Mesothelial cell of epicardium (in vitro differentiated cells): ENCODE measurements around the gene ZNF821. TPM values are rescaled to one million over a fixed set of nuclear protein-coding genes. Genes with fewer than 3 reads are reported as not detected.
"Not testable (repeated sequence)": the region's sequence is repeated elsewhere in the genome, so short reads cannot be mapped to it uniquely, and the experiment has no call there.

Experiments used
- DNase-seq, 2 experiments: peaks; one replicate each; pipeline ENCODE4 v3.0.0; 2021; ENCODE audit warnings: low spot score in 2 of 2; ENCODE audit not compliant: unreplicated experiment in 2 of 2
- H3K27ac Mint-ChIP-seq: 2 replicates; pipeline ENCODE4 v1.8.0; 2021; ENCODE audit warnings: mixed read lengths
- H3K27me3 Mint-ChIP-seq: 2 replicates; pipeline ENCODE4 v1.8.0; 2021; ENCODE audit warnings: low read depth, mixed read lengths
- H3K36me3 Mint-ChIP-seq: 2 replicates; pipeline ENCODE4 v1.8.0; 2021; ENCODE audit warnings: mixed read lengths
- H3K4me1 Mint-ChIP-seq: 2 replicates; pipeline ENCODE4 v1.8.0; 2021; ENCODE audit warnings: mixed read lengths
- H3K4me3 Mint-ChIP-seq: 2 replicates; pipeline ENCODE4 v1.8.0; 2021; ENCODE audit warnings: mild to moderate bottlenecking, moderate library complexity, mixed read lengths
- H3K9me3 Mint-ChIP-seq: 2 replicates; pipeline ENCODE4 v1.8.0; 2021; ENCODE audit warnings: mixed read lengths
- CTCF ChIP-seq: fragments of 200-600 bp; sonication (generic); IDR thresholded peaks from one replicate; pipeline ENCODE4 v1.5.0; 2021; ENCODE audit warnings: antibody characterized with exemption; ENCODE audit not compliant: unreplicated experiment
- total RNA-seq: library from RNA; stranded (reverse); gene quantifications from 3 replicates; pipeline ENCODE4 v1.2.1, GENCODE V29; 2021

Gene ZNF821
- total RNA-seq, 1 donor from 2014 or later = 28.8 TPM

- no peak for TF ChIP-seq CTCF
- H3K9me3 Mint-ChIP-seq = peaks cover 12% of the 10 kb centered on the region
- peaks cover 20% of the 10 kb centered on the region for H3K4me1 Mint-ChIP-seq
- H3K27ac Mint-ChIP-seq = peak overlapping the region; percentile 32
- H3K36me3 Mint-ChIP-seq = peaks cover 58% of the 10 kb centered on the region
- no peak overlapping the region for H3K4me3 Mint-ChIP-seq
- H3K27me3 Mint-ChIP-seq = no peaks in the 10 kb centered on the region
- DNase-seq = no peak
These were observed 28.7 kb upstream of the ZNF821 start for GRCh38 chr16:71912534-71913275.

GRCh38 chr16:71911121-71911520 lies 27.1 kb upstream of the ZNF821 start:
- H3K27me3 Mint-ChIP-seq = no peaks in the 10 kb centered on the region
- TF ChIP-seq CTCF = no peak
- DNase-seq = no peak
- H3K4me1 Mint-ChIP-seq = peaks cover 18% of the 10 kb centered on the region
- H3K4me3 Mint-ChIP-seq = no peak overlapping the region
- H3K27ac Mint-ChIP-seq = no peak overlapping the region
- peaks cover 10% of the 10 kb centered on the region for H3K9me3 Mint-ChIP-seq
- peaks cover 48% of the 10 kb centered on the region for H3K36me3 Mint-ChIP-seq

GRCh38 chr16:71905765-71906164 lies 21.8 kb upstream of the ZNF821 start:
- DNase-seq, H3K4me3 Mint-ChIP-seq, H3K27ac Mint-ChIP-seq, H3K27me3 Mint-ChIP-seq, H3K9me3 Mint-ChIP-seq: not testable (repeated sequence)
- peaks cover 34% of the 10 kb centered on the region for H3K36me3 Mint-ChIP-seq
- peaks cover 10% of the 10 kb centered on the region for H3K4me1 Mint-ChIP-seq

GRCh38 chr16:71904239-71904638 lies 20.3 kb upstream of the ZNF821 start:
- H3K36me3 Mint-ChIP-seq = peaks cover 32% of the 10 kb centered on the region

GRCh38 chr16:71903608-71904007 lies 19.6 kb upstream of the ZNF821 start:
- Mint-ChIP-seq H3K27ac (peak overlapping the region; percentile 10), H3K36me3 (peaks cover 26% of the 10 kb centered on the region), H3K9me3 (peaks cover 3% of the 10 kb centered on the region), H3K4me1 (peaks cover 6% of the 10 kb centered on the region), H3K27me3 (no peaks in the 10 kb centered on the region), H3K4me3 (no peak overlapping the region)
- no peak for TF ChIP-seq CTCF
- DNase-seq = no peak

More at GRCh38 chr16:71904239-71904638, 20.3 kb upstream of the ZNF821 start:
- DNase-seq = no peak
- peaks cover 6% of the 10 kb centered on the region for H3K4me1 Mint-ChIP-seq
- H3K27ac Mint-ChIP-seq = no peak overlapping the region
- H3K9me3 Mint-ChIP-seq = peaks cover 3% of the 10 kb centered on the region
- TF ChIP-seq CTCF = no peak
- H3K27me3 Mint-ChIP-seq = no peaks in the 10 kb centered on the region
- H3K4me3 Mint-ChIP-seq = no peak overlapping the region

- DNase-seq = no peak
- H3K4me3 Mint-ChIP-seq = no peak overlapping the region
- H3K27ac Mint-ChIP-seq = no peak overlapping the region
- peaks cover 6% of the 10 kb centered on the region for H3K4me1 Mint-ChIP-seq
- no peak for TF ChIP-seq CTCF
- peaks cover 3% of the 10 kb centered on the region for H3K9me3 Mint-ChIP-seq
- peaks cover 23% of the 10 kb centered on the region for H3K36me3 Mint-ChIP-seq
- H3K27me3 Mint-ChIP-seq = no peaks in the 10 kb centered on the region
These were observed 18.8 kb upstream of the ZNF821 start for GRCh38 chr16:71902656-71903365.
